Esophagus squamous epithelium (tissue), 4 donors: ENCODE results near the gene ZSWIM8.

ENCODE experiments used
- POLR2A ChIP-seq, 4 donors: fragments of 450-650 bp; IDR thresholded peaks; one replicate each; pipeline ENCODE4 v1.6.1; 2017; ENCODE audit warnings: antibody characterized with exemption in 4 of 4, mild to moderate bottlenecking in 4 of 4, moderate library complexity in 3 of 4
- TF ChIP-seq, protein P1 (sequence below), 6 experiments: fragments of 450-650 bp in 4 of 6; fragments of 200-600 bp in 2 of 6; sonication (generic) in 2 of 6; IDR thresholded peaks; one replicate each; pipeline ENCODE4 v1.5.1; 2016 to 2019; ENCODE audit warnings: antibody characterized with exemption in 6 of 6, mild to moderate bottlenecking in 4 of 6, moderate library complexity in 4 of 6

GRCh38 chr10:73838008-73838567, 52.7 kb downstream of the ZSWIM8 start:
- no peak for TF ChIP-seq POLR2A (IDR thresholded peaks at IDR 0.05)
- TF ChIP-seq, protein P1, sequence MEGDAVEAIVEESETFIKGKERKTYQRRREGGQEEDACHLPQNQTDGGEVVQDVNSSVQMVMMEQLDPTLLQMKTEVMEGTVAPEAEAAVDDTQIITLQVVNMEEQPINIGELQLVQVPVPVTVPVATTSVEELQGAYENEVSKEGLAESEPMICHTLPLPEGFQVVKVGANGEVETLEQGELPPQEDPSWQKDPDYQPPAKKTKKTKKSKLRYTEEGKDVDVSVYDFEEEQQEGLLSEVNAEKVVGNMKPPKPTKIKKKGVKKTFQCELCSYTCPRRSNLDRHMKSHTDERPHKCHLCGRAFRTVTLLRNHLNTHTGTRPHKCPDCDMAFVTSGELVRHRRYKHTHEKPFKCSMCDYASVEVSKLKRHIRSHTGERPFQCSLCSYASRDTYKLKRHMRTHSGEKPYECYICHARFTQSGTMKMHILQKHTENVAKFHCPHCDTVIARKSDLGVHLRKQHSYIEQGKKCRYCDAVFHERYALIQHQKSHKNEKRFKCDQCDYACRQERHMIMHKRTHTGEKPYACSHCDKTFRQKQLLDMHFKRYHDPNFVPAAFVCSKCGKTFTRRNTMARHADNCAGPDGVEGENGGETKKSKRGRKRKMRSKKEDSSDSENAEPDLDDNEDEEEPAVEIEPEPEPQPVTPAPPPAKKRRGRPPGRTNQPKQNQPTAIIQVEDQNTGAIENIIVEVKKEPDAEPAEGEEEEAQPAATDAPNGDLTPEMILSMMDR (IDR thresholded peaks at IDR 0.05), result no peak
